ENCODE data around the gene FOXP2.

- TF ChIP-seq ERG (CRISPR knock-in tag; IDR thresholded peaks at IDR 0.05) (no peak), ELF4 (CRISPR knock-in tag; IDR thresholded peaks at IDR 0.05; ENCODE audit: low read depth) (no peak), ZNF138 (CRISPR knock-in tag; conservative IDR thresholded peaks at IDR 0.05) (no peak), MXD4 (CRISPR knock-in tag; IDR thresholded peaks at IDR 0.05; ENCODE audit: borderline replicate concordance) (no peak), ZNF512 (CRISPR knock-in tag; IDR thresholded peaks at IDR 0.05; ENCODE audit: borderline replicate concordance) (no peak), ATF3 (CRISPR knock-in tag; conservative IDR thresholded peaks at IDR 0.05) (no peak), SMAD4 (CRISPR knock-in tag; IDR thresholded peaks at IDR 0.05) (no peak), ATF1 (CRISPR knock-in tag; IDR thresholded peaks at IDR 0.05) (no peak)
- TF ChIP-seq, protein P1, sequence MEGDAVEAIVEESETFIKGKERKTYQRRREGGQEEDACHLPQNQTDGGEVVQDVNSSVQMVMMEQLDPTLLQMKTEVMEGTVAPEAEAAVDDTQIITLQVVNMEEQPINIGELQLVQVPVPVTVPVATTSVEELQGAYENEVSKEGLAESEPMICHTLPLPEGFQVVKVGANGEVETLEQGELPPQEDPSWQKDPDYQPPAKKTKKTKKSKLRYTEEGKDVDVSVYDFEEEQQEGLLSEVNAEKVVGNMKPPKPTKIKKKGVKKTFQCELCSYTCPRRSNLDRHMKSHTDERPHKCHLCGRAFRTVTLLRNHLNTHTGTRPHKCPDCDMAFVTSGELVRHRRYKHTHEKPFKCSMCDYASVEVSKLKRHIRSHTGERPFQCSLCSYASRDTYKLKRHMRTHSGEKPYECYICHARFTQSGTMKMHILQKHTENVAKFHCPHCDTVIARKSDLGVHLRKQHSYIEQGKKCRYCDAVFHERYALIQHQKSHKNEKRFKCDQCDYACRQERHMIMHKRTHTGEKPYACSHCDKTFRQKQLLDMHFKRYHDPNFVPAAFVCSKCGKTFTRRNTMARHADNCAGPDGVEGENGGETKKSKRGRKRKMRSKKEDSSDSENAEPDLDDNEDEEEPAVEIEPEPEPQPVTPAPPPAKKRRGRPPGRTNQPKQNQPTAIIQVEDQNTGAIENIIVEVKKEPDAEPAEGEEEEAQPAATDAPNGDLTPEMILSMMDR (IDR thresholded peaks at IDR 0.05) = no peak
- TF ChIP-seq, protein P2, sequence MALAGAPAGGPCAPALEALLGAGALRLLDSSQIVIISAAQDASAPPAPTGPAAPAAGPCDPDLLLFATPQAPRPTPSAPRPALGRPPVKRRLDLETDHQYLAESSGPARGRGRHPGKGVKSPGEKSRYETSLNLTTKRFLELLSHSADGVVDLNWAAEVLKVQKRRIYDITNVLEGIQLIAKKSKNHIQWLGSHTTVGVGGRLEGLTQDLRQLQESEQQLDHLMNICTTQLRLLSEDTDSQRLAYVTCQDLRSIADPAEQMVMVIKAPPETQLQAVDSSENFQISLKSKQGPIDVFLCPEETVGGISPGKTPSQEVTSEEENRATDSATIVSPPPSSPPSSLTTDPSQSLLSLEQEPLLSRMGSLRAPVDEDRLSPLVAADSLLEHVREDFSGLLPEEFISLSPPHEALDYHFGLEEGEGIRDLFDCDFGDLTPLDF (CRISPR knock-in tag; IDR thresholded peaks at IDR 0.05) = no peak
- TF ChIP-seq, protein P3, sequence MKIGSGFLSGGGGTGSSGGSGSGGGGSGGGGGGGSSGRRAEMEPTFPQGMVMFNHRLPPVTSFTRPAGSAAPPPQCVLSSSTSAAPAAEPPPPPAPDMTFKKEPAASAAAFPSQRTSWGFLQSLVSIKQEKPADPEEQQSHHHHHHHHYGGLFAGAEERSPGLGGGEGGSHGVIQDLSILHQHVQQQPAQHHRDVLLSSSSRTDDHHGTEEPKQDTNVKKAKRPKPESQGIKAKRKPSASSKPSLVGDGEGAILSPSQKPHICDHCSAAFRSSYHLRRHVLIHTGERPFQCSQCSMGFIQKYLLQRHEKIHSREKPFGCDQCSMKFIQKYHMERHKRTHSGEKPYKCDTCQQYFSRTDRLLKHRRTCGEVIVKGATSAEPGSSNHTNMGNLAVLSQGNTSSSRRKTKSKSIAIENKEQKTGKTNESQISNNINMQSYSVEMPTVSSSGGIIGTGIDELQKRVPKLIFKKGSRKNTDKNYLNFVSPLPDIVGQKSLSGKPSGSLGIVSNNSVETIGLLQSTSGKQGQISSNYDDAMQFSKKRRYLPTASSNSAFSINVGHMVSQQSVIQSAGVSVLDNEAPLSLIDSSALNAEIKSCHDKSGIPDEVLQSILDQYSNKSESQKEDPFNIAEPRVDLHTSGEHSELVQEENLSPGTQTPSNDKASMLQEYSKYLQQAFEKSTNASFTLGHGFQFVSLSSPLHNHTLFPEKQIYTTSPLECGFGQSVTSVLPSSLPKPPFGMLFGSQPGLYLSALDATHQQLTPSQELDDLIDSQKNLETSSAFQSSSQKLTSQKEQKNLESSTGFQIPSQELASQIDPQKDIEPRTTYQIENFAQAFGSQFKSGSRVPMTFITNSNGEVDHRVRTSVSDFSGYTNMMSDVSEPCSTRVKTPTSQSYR (CRISPR knock-in tag; IDR thresholded peaks at IDR 0.05) = no peak
Observed at GRCh38 chr7:114658216-114658615, 243.6 kb downstream of the FOXP2 start.

All from WTC11 (cell line).